ENCODE results near the gene SPIN1. TPM values are rescaled to one million over a fixed set of nuclear protein-coding genes. Genes with fewer than 3 reads are reported as not detected.

The SPIN1 gene
- total RNA-seq, 4 donors from 2014 or later, result 44.3 to 49.6 (median 49.5) TPM

Other genes starting within 250 kb of the SPIN1 start
- gene SPATA31C2, start 250.0 kb upstream of the SPIN1 start, total RNA-seq, result not detected
- 1 to 10 TPM in 2 of 4 donors, under 1 TPM in 1, not detected in 1; 0.44 to 4.4 (median 1.1) TPM for gene NXNL2, start 146.7 kb downstream of the SPIN1 start, total RNA-seq